ENCODE results near the gene CCDC141.

The CCDC141 gene

DNA sequence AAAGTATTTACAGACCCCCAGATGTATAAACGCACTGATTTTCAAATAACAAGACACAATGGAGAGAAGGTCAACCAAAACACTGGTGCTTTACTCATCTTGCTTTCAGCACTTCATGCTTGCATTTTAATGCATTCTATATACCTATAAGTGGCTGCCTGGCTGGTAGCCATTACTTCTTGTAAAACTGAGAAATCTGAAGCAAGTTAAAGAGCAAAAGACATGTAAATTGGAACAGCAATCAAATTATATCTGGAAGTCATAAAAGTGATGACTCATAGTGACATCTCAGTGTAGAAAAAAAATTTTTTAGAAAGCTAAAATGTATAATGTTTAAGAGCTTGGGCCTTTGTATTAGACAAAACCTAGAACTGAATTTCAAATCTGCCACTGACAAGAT, 106.2 kb downstream of the CCDC141 start:
- Histone ChIP-seq H3K4me2 (ENCODE audit: low read depth, low read length) (no peak overlapping the region), H4K20me1 (ENCODE audit: insufficient read depth, low read length) (no peaks in the 10 kb centered on the region), H3K9me2 (replicated peaks; ENCODE audit: insufficient read depth, low read length) (no peaks in the 10 kb centered on the region), H3F3A (ENCODE audit: insufficient read depth, low read length) (no peaks in the 10 kb centered on the region), H3K79me2 (ENCODE audit: low read length) (no peaks in the 10 kb centered on the region), H2AFZ (ENCODE audit: low read length) (no peak overlapping the region), H3K4me3 (ENCODE audit: low read length) (no peak overlapping the region), H3K4me1 (ENCODE audit: low read length) (no peaks in the 10 kb centered on the region), H3K27me3 (replicated peaks; ENCODE audit: insufficient read depth, low read length) (no peaks in the 10 kb centered on the region), H3K9ac (ENCODE audit: low read length) (no peak overlapping the region), H3K9me3 (replicated peaks; ENCODE audit: insufficient read depth, low read length) (no peaks in the 10 kb centered on the region), H3K36me3 (replicated peaks; ENCODE audit: insufficient read depth, low read length) (no peaks in the 10 kb centered on the region), H3K27ac (ENCODE audit: low read length) (no peak overlapping the region)
- TF ChIP-seq EZH2phosphoT487 (IDR thresholded peaks at IDR 0.05; ENCODE audit: low read length) (no peak), EZH2 (optimal IDR thresholded peaks at IDR 0.05; ENCODE audit: low read depth, low read length) (no peak)
- TF ChIP-seq, protein P1, sequence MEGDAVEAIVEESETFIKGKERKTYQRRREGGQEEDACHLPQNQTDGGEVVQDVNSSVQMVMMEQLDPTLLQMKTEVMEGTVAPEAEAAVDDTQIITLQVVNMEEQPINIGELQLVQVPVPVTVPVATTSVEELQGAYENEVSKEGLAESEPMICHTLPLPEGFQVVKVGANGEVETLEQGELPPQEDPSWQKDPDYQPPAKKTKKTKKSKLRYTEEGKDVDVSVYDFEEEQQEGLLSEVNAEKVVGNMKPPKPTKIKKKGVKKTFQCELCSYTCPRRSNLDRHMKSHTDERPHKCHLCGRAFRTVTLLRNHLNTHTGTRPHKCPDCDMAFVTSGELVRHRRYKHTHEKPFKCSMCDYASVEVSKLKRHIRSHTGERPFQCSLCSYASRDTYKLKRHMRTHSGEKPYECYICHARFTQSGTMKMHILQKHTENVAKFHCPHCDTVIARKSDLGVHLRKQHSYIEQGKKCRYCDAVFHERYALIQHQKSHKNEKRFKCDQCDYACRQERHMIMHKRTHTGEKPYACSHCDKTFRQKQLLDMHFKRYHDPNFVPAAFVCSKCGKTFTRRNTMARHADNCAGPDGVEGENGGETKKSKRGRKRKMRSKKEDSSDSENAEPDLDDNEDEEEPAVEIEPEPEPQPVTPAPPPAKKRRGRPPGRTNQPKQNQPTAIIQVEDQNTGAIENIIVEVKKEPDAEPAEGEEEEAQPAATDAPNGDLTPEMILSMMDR (IDR thresholded peaks at IDR 0.05; ENCODE audit: low read length): no peak
- no peak for DNase-seq

DNA sequence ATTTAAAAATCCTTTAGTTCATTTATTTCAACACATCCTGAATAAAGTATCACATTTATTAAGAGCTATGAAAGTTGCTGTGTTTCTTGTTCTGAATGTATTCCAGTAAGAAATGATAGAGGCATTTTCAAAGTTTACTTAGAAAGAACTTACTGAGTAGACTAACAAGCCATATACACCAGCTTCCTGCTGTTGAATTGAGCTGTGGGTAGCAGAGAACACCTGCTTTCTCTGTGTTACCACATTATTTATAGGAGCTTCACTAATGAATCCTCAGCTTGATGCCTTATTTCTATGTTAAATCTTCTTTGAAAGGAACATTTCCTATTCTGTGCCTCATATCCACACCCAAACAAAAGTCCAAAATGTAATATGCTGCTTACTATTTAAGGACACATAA, 115.4 kb downstream of the CCDC141 start:
- TF ChIP-seq, protein P1 (IDR thresholded peaks at IDR 0.05; ENCODE audit: low read length): no peak
- no peak for TF ChIP-seq EZH2 (optimal IDR thresholded peaks at IDR 0.05; ENCODE audit: low read depth, low read length)
- no peak for TF ChIP-seq EZH2phosphoT487 (IDR thresholded peaks at IDR 0.05; ENCODE audit: low read length)
- Histone ChIP-seq H3K4me3 (ENCODE audit: low read length) (no peak overlapping the region), H3K27ac (ENCODE audit: low read length) (no peak overlapping the region), H3K4me1 (ENCODE audit: low read length) (no peaks in the 10 kb centered on the region), H3K9me2 (replicated peaks; ENCODE audit: insufficient read depth, low read length) (no peaks in the 10 kb centered on the region), H3K79me2 (ENCODE audit: low read length) (no peaks in the 10 kb centered on the region), H3K4me2 (ENCODE audit: low read depth, low read length) (no peak overlapping the region), H3K36me3 (replicated peaks; ENCODE audit: insufficient read depth, low read length) (no peaks in the 10 kb centered on the region), H3F3A (ENCODE audit: insufficient read depth, low read length) (no peaks in the 10 kb centered on the region), H3K9me3 (replicated peaks; ENCODE audit: insufficient read depth, low read length) (no peaks in the 10 kb centered on the region), H2AFZ (ENCODE audit: low read length) (no peak overlapping the region), H3K27me3 (replicated peaks; ENCODE audit: insufficient read depth, low read length) (no peaks in the 10 kb centered on the region), H4K20me1 (ENCODE audit: insufficient read depth, low read length) (no peaks in the 10 kb centered on the region), H3K9ac (ENCODE audit: low read length) (no peak overlapping the region)
- no peak for DNase-seq

GRCh38 chr2:178933493-178933892, 116.4 kb downstream of the CCDC141 start:
- no peaks in the 10 kb centered on the region for H3K36me3 ChIP-seq (replicated peaks; ENCODE audit: insufficient read depth, low read length)

More at GRCh38 chr2:178933493-178933892, 116.4 kb downstream of the CCDC141 start:
- Histone ChIP-seq H3K27ac (ENCODE audit: low read length) (no peak overlapping the region), H3K79me2 (ENCODE audit: low read length) (no peaks in the 10 kb centered on the region), H3F3A (ENCODE audit: insufficient read depth, low read length) (no peaks in the 10 kb centered on the region), H3K4me1 (ENCODE audit: low read length) (no peaks in the 10 kb centered on the region), H3K9me3 (replicated peaks; ENCODE audit: insufficient read depth, low read length) (no peaks in the 10 kb centered on the region), H3K4me3 (ENCODE audit: low read length) (no peak overlapping the region), H3K9me2 (replicated peaks; ENCODE audit: insufficient read depth, low read length) (no peaks in the 10 kb centered on the region), H3K27me3 (replicated peaks; ENCODE audit: insufficient read depth, low read length) (no peaks in the 10 kb centered on the region), H2AFZ (ENCODE audit: low read length) (no peak overlapping the region), H4K20me1 (ENCODE audit: insufficient read depth, low read length) (no peaks in the 10 kb centered on the region), H3K9ac (ENCODE audit: low read length) (no peak overlapping the region), H3K4me2 (ENCODE audit: low read depth, low read length) (no peak overlapping the region)
- TF ChIP-seq EZH2 (optimal IDR thresholded peaks at IDR 0.05; ENCODE audit: low read depth, low read length) (no peak), EZH2phosphoT487 (IDR thresholded peaks at IDR 0.05; ENCODE audit: low read length) (no peak)
- TF ChIP-seq, protein P1 (IDR thresholded peaks at IDR 0.05; ENCODE audit: low read length): no peak
- DNase-seq: no peak

Measured in MM.1S (cell line).